Activated CD8-positive, alpha-beta memory T cell treated with anti-CD3 and anti-CD28 coated beads for 1 hour (primary cell): ENCODE data around the gene CIDEA.
"Not testable (repeated sequence)": the region's sequence is repeated elsewhere in the genome, so short reads cannot be mapped to it uniquely, and the experiment has no call there.

ENCODE experiments used
- DNase-seq, 2 donors: peaks; one replicate each; pipeline ENCODE4 v3.0.0-alpha.2; 2020; ENCODE audit warnings: low read depth in 1 of 2; ENCODE audit errors: extremely low read depth in 1 of 2

CIDEA gene

DNA sequence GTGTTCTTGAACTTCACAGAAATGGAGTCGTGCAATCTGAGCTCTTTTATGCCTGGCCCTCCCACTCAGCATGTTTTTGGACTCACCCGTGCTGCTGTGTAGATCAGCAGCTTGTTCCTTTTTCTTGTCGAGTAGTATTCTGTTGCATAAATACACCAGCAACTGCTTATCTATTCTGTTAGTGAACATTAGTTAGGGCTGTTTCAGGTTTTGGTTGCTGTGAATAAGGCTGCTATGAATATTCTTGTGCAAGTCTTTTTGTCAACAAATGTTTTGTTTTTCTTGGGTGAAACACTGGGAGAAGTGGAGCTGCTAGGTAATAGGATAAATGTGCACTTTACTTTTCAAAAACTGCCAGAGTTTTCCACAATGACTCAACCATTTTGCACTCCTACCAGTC, 15.3 kb upstream of the CIDEA start:
- no peak for DNase-seq

DNA sequence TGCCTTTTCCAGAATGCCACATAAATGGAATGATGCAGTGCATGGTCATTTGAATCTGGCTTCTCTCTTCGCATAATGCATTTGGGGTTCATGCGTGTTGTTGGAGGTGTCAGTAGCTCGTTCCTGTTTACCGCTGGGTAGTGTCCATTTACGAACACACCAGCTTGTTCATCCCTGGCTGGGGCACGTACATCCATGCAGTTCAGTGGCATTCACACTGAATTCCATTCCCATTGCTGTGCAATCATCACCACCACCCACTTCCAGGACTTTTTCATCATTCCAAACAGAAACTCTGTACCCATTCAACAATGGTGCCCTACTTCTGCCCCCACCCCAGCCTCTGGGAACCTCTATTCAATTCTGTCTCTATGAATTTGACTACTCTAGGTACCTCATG, 14.7 kb upstream of the CIDEA start:
- DNase-seq: no peak

DNA sequence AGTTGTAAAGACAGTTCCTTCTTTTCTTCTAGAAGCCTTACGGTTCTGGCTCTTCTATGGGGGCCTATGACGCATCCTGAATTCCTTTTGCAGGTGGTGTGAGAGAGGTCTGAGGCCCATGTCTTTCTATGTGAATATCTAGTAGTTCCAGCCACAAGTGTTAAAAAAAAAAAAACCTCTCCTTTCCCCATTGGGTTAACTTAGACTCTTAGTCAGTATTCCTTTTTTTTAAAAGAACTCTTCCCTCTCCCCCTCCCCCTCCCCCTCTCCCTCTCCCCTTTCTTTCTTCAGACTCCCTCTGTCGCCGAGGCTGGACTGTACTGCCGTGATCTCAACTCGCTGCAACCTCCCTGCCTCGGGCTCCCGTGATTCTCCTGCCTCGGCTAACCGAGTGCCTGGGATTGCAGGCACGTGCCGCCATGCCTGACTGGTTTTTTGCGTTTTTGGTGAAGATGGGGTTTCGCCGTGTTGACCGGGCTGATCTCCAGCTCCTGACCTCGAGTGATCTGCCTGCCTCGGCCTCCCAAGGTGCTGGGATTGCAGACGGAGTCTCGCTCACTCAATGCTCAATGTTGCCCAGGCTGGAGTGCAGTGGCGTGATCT, 11.4 kb upstream of the CIDEA start:
- DNase-seq: no peak

DNA sequence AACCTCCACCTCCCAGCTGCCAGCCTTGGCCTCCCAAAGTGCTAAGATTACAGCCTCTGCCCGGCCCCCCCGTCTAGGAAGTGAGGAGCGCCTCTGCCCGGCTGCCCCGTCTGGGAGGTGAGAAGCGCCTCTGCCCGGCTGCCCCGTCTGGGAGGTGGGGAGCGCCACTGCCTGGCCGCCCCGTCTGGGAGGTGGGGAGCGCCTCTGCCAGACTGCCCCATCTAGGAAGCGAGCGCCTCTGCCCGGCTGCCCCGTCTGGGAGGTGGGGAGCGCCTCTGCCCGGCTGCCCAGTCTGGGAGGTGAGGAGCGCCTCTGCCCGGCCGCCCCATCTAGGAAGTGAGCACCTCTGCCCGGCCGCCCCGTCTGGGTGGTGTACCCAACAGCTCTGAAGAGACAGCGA, 10.9 kb upstream of the CIDEA start:
- not testable (repeated sequence) for DNase-seq

DNA sequence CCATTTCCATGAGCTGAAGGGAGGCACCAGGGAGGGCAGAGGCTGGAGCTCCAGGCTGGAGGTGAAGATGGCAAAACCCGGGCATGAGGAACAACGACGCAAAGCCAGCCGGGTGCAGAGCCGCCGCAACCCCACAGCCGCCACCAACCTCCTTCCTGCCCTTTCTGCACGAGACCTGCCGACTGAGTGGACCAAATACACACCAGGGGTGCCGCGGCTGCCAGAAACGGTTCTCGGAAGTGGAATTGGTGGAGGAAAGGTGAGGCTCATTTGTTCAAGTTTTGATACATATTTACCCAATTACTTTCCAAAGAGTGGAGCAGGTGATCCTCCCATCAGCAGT, 8.4 kb upstream of the CIDEA start:
- no peak for DNase-seq

DNA sequence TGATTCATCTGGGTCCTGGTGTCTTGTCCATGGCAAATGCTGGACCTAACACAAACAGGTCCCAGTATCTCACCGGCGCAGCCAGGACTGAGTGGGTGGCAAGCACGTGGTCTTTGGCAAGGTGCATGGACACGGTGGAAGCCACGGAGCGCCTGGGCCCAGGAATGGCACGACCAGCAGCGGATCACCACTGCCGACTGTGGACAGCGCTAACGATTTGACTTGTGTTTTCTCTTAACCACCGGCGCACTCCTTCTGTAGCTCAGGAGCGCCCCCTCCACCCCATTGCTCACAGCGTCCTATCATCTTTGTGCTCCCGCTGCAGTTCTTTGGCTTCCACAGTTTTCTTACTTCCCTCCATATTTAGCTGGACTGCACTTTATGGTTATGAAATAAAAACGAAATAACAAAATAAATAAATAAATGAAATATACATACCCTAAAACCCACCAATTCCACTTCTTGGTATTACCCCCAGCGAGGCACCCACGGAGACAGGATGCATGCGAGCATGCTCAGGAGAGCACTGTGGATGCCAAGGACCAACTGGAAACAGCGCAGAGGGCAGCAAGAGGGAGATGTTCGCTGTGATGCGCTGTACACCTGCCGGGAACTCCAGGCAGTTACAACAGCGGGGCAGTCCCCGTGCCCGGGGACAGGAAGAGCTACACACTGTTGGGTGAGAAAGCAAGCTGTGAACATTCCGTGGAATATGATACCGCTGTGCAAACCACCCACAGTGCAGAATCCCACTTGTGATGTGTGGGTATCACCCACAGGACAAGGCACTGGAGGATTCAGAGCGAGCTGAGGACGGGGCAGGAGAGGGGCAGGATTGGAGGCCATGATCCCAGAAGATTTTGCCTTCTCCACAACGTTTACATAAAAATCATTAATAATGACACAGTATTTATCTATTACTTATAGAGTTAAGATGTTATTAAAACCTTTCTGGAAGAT, 7.0 kb upstream of the CIDEA start:
- DNase-seq: no peak

DNA sequence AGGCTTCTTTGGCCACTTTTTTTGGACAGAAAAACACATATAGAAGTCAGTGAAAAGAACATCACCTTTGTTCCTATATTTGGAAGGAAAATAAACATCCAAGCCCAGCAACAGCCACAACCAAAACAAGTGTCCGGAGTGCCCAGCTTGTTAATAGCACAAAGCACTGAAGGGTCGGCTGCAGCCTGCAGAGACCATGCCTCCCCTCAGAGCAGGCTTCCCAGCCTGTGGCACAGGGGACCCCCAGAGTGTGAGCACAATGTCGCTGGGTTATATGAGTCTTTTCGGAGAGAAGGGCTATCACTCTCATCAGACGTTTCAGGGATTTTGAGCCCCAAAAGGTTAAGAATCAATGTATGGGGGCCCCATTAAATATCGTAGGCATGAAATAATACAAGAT, 6.2 kb upstream of the CIDEA start:
- DNase-seq: no peak

DNA sequence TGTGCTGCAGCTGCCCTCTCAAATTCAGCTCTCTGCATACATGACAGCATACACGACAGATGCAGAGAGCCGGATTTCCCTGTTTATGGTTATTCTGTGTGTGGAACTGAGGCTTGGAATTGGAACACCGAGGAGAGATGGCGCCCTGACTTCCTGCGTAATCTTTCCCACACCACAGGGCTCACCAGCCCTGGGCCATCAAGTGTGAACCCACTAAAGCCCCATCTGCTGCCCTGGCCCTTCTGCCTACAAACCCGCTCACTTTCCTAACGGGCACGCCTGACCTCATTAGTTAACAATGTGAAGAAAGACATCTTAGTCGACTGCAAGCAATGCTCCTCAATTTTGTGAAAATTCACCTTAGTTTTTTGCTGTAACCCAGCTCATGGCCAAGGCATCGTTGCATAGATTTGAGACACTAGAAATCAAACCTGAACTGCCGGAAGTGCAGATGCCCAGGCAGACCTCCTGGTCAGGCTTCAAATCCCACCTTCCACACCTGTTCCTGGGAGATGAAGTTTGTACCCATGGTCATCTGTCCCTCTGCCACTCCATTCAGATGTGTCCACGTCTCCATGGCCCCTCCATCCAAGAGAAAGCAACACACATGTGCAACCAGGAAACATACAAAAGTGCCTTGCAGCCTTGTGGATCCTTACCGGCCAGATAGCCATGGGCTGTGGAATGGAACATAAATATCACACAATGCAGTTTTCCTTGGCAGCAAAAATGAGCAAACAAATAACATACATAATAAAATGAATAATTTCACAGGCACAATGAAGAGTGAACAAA, 5.0 kb upstream of the CIDEA start:
- DNase-seq: no peak

DNA sequence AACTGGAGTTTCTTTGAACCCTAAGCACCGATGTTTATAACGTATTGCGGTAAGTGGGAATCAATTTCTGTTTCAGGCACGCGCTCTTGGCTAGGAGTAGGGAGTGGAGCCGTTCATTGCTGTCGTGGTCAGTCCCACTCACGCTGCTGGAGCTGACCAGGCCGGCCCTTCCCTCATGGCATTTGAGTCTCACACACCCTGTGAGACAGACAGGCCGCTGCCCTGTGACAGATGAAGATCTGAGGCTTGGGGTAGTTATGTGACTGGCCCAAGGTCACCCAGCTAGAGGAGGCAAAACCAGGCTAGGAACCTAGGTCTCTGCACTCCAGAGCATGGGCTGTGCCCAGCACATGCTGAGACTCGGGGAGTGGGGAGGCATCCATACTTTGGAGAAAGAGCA, 2.9 kb upstream of the CIDEA start:
- no peak for DNase-seq

DNA sequence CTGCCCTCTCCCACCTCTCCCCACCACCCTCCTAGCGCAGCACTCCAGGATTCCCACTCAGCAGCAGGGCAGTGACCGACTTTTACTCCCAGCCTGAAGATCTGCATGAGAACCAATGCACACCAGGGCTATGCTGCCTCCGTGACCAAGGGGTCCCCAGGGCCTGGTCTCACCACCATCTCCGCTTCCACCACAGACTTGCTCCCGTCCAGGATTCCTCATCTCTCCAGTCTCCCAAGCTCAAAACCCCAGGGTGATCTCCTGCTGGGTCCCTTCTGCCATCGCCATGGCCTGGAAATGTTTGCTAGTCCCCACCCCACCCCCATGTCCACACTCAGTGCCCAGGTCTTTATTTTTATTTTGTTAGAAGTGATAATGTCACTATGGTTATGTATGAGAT, 2.1 kb upstream of the CIDEA start:
- no peak for DNase-seq

DNA sequence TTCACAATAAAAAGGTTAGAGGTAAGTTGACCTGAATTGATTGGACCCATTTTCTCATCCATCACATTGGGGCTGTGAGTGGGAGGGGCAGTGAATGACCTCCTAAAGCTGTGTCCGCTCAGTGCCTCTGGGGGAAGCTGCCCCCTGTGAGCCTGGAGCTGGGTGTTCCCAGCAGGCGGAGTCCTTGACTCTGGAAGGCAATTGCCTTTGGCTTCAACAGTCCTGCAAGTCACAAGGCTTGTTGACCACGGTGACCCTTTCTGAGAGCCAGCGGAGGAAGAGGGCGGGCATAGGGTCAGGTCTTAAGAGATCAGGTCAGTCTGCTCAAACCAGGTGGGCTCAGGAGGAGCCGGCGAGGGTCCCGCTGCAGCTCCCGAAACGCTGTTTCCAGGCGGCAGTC, 1.1 kb upstream of the CIDEA start:
- DNase-seq: no peak

DNA sequence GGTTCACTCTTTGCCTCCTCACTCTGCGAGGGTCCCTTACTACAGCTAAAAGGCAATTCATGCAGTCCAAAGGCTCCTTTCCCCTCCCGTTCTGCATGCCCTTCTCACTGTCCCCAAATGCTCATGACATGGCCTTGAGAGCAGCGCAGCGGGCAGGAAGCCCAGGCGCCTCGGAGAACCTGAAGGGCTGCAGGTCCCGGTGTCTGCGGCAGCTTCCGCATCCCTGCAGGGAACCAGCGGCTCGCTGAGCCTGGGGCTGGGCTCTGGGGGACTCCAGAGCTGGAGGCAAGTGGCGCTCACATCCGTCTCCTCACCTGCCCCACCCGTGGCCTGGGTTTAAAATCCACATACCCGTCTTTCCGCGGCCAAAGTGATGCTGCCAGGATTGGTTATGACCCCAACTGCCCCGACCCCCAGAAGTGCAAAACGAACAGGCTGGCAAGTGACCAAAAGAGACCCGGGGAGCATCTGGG, 462 bp upstream of the CIDEA start:
- DNase-seq: no peak

DNA sequence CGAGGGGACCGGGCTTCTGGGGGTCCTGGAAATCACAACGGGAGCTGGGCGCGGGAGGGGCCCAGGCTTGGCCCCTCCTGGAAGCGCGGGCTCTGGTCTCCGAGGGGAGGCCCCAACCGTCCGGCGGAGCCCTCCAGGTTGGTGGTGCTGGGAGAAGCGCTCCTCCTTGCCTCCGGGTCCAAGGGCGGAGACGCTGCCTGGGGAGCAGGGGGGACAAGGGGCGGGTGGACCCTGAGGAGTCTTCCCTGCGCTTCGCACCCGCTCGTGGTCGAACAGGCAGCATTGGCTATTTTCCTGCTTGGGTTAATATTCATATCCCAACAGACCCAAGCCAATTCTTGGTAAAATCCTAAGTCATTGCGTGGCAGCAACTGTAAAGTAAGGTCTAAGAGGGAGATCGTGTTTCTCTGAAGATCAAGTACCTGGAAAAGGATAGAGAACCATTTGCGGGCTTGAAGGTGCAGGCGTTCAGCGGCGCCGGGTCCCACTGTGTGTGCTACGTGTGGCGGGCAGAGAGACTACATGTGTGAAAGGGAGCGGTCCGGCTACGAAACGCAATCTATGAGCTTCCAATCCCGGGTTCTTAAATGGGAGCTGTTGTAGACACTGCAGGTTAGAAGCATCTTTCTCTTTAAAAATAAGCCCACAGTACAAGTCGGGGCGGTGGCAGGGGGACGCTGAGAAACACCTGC, 805 bp downstream of the CIDEA start:
- DNase-seq: no peak

DNA sequence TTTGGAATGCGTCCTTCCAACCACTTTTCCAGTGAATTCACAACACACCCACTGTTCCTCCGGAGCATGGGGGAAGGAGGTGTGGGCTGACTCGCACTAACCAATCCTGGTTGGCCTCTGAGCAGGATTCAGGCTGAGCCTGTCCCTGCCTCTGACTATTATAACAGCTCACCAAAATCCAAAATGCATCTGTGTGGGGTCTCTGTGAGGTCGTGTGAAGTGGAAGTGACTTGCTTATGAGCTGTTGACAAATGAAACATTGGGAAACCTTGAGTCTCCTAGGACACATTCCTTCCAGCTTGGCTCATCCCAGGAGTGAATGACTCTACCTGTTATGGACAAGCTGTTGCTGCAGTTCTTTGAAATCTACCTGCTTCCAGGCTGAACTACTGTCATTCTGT, 1.5 kb downstream of the CIDEA start:
- DNase-seq: no peak

DNA sequence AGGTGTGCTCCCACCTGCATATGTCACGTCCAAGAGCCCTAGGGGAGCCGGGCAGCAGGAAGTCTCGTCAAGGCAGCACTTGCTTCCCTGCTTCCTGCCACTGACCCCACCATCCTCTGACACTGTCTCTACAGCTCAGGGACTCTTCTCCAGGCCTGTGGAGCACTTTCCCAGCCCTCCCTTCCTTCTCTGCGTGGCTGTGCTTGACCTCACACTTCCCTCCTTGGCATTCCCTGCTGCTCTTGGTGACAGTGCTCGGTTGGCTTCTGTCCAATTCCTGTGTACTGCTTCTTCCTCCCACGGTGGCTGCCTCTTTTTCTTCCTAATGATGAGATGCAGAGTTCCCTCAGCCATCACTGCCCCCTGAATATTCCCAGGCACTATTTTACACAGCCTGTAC, 2.8 kb downstream of the CIDEA start:
- no peak for DNase-seq

DNA sequence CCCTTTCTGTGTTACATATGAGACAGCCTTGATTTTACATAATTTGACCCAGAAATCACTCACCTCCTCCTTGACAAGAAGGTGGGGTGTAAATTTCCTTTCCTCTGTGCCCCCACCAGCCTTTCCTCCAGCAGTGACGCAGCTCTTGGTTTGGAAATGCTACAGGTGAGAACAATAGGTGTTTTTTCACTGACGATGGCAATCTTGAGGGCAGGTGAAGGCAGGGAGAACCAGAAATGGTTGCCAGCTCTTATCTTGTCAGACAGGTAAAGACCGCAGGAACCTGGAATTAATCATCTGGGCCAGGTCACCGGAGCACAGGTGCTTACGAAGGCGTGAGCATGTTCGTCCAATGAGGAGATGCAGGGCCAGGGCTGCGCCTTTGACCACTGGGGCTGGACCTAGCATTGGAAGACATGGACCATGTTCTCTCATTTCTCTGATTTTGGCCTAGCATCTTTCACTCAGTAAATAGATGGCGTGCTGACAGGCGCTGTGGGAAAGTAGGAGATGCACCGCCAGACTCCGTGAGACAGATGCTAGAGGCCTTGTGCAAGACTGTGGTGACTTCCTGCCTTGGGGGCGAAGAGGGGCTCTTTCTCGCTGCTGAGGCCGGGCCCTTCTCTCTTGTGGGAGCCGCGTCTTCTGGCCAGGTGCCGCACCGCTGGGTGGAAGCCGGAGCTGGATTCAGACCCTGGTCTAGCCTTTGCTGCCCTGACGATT, 4.0 kb downstream of the CIDEA start:
- DNase-seq: no peak

DNA sequence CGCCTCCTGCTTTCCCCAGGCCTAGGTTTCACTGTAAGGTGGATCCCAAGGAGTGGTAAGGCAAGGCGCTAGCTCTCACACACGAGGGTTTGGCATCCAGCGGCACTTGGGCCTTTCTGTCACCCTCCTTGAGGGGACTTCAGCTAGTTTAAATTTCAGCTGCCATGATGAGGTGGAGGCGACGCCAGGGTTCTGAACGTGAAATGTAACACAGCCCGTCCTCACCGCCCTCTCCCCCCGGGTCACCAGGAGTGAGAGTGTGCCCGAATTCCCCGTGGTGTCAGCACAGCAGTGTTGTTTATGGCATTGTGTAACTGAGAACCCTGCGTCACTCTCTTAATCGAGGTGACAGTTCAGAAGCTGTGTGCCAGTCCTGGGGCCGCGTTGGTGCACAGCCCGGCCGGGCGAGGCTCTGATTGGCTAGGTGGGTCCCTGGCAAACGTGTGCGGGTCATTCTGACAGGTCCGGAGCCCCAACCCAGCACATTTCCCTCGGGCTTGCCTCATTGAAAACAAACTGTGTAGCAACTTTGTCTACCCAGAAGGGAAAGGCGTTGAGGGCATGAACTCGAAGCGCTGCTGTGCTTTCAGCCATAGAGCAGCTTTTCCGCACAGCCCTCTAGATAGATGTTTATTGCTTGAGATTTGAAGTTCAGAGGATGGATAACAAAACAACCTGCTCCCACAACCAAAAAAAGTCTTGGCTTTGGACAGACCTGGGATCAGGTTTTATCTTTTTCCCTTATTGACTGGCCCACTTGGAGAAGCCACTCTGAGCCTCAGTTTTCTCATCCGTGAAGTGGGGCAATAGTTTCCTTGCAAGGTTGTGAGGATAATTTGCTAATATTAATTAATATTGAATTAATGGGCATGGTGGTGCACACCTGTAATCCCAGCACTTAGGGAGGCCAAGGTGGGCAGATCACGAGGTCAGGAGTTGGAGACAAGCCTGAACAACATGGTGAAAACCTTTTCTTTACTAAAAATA, 4.9 kb downstream of the CIDEA start:
- DNase-seq: no peak

DNA sequence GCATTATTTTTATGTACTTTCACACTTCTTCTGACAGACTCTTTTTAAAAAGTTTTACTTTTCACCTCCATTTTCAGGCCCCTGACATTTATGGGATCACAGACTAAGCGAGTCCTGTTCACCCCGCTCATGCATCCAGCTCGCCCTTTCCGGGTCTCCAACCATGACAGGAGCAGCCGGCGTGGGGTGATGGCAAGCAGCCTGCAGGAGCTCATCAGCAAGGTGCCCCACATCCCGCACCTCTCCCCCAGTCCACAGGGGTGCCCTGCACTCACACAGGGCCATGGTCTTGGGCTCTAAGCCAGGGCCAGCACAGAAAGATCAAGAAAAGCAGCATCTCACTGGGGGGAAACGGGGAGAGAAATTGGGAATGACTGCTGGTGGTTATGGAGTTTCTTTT, 8.6 kb downstream of the CIDEA start:
- DNase-seq: no peak

DNA sequence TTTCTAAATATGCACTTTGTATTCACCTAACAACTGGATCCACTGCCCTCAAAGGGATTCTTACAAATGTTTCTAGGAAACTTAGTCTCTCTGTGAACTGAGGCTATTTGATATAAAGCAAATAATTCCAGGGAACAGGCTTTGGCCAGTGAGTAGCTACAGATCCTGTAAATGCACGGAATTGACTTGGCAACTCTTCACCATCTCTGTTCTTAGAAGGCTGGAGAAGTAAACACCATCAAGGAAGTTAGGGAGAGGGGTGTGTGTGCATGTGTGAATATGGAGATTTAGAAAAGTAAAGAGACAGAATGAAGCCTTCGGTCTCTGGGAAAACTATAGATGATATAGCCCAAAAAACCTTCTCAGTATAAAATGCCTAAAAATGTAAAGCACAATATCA, 10.7 kb downstream of the CIDEA start:
- DNase-seq: no peak
